Stimulated activated CD8-positive, alpha-beta memory T cell treated with anti-CD3 and anti-CD28 coated beads, Interleukin-4, amount 100 ng/mL, for 24 hours (primary cell): ENCODE measurements around the gene NIN.

Source experiments
- DNase-seq: peaks from one replicate; pipeline ENCODE4 v3.0.0-alpha.2; 2020; ENCODE audit warnings: low read depth

The NIN gene

DNA sequence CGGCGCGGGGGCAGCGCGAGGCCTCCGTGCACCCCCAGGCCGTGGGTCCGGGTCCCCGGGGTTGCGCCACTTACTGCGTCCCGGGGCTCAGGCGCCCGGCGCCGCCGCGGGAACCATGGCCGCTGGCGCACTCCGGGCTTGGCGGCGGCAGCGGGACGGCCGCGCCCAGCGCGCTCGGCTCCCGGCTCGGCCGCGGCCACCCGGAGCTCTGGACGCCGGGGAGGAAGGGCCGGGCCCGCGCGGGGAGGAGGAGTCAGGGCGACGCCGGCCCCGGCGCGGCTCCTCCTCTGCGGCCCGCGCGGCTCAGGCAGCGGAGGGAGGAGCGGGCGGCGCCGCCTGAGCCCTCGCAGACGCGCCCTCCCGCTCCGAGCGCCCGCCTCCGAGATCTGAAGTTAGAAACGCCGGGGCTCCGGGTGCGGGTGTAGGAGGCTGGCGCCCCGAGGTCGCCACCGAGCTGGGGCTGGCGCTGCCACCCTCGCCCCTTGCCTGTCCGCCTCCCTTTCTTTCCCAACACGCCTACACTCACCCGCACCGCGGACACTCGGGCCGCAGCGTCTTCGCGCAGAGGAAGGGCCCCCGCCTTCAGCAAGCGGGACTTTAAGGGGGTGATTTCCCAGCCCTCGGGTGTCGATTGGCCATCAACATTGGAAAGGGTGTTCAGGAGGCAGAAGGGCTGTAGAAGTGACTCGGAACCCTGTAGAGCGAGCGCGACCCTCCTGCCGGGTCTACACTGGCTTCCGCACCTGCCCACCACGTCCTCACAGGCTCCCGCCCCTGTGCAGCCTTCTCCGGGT, at the start of gene NIN:
Gene NIN, minus strand, starts transcription at position 231 of the 794 bp plus-strand sequence. CDS start 9,106 bp downstream, outside the sequence.
- peak; percentile 62 for DNase-seq

DNA sequence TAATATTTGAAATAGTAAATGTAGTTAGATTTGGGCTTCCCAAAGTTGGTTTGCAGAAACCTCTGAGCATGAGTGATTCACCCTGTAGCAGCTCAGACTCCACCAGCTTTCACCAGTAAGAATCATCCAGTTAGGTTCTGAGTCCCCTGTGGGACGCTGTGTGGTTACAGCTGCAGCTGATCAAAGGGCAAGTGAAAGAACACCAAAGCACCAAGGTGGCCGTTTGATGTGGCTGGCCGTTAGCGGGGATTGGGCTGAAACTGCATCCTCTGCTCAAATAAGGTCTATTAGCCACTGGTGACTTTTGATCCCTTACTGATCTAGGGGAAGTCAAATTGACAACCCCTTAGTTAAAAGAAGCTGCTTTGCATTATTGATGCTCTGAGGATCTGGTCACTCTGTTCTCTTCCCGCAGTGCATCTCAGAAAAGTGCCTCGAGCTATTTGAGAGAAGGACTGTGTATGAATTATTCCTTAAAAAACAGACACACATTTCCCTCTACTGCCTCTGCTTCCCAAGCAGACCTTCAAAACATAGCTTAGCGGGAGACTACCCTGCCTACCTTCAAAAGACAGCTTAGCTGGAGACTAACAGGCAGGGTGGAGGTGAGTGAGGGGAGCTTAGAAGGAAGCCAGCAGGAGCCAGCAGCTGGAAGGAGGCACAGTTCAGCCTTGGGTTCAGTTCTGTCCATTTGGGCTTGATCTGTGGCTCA, 44.6 kb upstream of the NIN start:
- peak; percentile 35 for DNase-seq

DNA sequence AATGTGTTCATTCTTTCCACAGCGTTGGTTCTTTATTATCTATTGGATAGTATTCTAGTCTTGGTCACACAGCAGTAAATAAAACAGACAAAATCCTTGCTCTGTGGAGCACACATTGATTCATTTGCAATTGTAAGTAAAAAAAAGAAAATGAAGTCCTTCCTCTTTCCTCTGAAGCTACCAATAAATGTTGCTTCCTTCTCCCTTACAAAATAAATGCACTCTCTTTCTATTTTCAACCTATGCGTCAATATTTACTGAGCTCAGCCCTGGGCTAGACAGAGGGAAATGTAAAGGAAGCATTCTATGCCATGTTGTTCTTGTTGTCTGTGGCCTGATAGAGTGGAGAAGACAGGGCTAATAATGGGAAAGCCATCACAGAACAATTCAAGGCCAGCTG, 43.8 kb upstream of the NIN start:
- DNase-seq = no peak

DNA sequence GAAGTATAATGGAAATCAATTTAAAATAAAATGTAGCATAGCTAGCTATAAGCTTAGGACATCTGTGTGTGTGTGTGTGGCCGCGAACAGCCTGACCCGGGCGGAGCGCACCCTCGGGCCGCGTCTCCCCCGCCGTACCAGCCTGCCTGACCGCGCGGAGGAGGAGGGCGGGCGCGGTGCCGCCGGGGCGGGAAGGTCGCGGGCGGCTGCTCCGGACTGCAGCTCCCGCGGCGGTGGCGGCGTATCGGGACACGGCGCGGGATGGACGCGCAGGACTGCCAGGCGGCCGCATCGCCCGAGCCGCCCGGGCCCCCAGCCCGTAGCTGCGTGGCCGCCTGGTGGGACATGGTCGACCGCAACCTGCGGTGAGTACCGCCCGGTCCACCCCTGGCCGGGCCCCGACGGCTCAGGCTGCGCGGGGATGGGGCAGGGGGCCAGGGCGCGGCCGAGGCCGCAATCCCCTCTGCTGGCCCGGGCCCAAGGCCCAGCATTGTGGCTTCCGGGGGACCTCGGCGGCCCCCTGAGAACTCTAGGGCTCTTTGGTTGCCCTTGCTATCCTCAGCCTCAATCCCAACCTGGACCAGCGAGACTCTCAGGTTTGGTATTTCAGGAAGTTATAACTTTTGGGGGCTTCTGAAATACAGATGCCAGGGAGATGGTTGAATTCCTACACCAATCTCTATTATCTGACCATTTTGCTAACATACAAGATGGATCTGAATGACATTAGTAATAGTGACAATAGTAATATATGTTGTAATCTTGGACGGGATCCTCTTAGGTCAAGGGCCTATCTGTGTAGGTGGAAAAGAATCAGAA, 41.2 kb upstream of the NIN start, which contains the start of gene ABHD12B:
Gene ABHD12B, plus strand, starts transcription at position 140 of the 819 bp plus-strand sequence. Its CDS starts 122 bp downstream, at position 262.
- DNase-seq = no peak

GRCh38 chr14:50871228-50871627, 40.3 kb upstream of the NIN start:
- no peak for DNase-seq

DNA sequence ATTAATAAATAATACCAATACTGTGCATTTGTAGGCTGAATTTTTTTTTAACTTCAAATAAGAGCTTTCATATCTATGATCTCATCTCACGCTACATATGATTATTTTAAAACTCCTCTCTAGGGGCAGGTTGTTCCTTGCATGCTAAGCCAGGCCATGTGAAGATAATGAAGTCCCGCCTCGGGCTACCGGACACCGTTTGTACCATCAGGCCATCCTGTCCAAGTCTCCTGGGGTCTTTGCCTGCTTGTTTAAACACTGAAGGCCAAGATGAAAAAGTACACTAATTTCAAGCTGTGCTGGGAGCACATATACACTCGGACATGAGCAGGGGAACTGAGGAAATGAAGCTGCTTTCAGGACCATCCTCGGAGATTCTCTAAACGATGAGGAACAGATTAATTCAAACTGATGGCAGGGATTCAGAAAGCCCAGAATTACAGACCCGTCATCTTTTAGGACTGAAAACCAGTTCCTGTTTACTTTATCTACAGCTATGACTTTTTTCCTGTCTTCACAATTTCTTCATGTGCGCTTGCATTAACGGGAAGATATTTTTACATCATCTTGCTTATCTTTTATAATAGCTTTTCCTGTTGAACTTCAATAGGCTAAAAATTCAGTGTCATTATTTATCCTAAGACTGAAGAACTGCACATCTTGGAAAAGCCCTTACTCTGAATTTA, 34.6 kb upstream of the NIN start:
- no peak for DNase-seq

GRCh38 chr14:50864946-50865345, 34.0 kb upstream of the NIN start:
- no peak for DNase-seq

- DNase-seq = no peak
Measured at GRCh38 chr14:50864237-50864636, 33.3 kb upstream of the NIN start.

DNA sequence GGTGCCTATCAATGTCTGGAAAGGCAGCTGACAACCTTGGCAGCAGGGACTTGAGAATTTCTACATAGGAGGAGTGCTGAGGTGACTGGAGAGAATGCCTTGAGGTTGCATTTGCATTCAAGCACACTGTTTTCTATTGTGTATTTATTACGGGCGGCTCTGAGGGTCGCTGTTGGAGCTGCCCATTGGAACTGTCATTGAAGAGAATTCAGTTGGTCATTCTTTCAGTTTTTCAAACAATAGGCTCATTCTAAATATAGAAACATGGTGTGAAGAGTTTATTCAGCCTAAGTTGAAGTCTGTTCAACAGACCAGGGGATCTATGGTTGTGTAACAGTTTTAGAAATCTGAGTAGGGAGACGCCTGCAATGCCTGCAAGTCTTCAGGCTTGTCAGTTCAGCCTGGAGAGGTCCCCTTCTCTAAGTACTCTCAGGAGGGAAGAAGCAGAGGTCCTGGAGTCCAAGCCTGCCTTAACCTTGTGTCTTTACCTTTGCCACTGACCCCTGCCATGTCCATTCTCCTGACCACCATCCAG, 31.1 kb upstream of the NIN start:
- no peak for DNase-seq

DNA sequence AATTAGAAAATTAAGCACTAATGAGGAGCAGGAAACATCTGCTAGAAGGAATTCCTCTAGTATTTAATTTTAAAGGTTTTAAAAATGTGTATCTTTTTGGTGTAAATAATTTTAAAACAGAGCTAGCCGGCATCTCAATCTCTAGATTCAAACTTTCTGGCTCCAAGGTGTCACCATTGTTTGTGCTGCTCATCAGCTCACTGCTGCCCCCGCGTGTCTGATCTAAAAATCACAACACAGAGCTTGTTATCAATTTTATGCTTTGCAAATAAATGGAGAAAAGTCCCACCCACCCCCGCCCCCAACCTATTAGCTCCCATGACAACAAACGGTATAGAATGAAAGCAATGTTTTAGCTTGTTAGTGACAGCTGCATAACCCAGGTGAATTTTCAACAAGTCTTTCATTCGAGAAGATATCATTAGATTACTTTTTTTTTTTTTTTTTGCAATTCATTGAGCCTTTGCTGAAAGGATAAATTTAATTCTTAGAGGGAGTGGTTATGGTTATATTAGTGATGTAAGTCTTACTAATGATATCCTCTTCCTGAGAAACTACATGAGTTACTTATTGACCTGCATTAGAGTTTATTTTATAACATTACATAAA, 29.6 kb upstream of the NIN start:
- peak; percentile 80 for DNase-seq

DNA sequence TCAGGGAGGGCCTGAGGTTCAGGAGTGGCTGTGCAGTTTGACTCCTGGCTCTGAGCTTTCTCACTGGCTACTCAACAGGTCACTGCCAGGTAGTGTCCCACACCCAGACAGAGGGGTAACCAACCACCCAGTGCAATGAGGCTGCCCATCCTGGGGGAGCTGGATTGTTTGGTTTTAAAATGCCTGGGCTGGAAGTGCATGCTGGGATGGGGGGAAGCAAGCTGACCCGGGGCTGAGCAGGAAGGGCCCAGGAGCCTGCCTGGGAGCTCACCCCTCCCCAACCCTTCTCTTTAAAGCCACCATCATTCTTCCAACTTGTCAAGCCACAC, 28.3 kb upstream of the NIN start:
- no peak for DNase-seq

DNA sequence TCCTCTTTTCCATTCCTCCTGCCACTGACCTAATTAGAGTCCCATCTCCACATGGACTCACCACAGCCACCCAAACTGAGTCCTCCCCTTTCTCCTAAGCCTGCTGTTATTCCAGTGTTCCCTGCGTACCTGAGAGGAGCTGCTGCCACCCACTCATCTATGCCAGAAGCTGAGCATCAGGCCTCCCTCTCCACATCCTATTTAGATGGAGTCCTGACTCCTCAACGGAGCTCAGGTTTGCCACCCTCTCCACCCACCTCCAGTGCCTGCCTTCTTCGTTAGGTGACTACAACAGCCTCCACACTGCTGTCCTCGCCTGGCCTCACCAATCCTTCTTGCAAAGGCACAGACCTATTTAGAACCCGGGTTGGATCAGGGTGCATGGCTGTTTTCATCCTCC, 25.7 kb upstream of the NIN start:
- no peak for DNase-seq

DNA sequence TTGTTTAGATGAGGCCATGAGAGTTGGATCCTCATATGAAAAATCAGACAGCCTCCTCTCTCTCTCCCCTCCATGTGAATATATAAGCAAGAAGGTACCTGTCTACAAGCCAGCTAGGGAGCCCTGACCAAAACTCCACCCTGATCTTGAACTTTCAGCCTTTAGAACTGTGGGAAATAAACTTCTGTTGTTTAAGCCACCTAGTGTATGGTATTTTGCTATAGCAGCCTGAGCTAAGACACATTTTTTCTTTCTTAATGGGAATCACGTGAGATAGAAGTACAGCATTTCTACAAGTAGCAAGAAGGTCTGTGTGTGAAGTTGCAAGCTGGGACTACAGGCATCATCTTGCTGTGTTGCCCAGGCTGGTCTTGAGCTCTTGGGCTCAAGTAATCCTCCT, 24.6 kb upstream of the NIN start:
- no peak for DNase-seq

- no peak for DNase-seq
Measured at GRCh38 chr14:50854521-50854920, 23.6 kb upstream of the NIN start.

GRCh38 chr14:50853891-50854290, 22.9 kb upstream of the NIN start:
- no peak for DNase-seq

- DNase-seq = no peak
Measured at GRCh38 chr14:50846226-50846880, 15.4 kb upstream of the NIN start.

DNA sequence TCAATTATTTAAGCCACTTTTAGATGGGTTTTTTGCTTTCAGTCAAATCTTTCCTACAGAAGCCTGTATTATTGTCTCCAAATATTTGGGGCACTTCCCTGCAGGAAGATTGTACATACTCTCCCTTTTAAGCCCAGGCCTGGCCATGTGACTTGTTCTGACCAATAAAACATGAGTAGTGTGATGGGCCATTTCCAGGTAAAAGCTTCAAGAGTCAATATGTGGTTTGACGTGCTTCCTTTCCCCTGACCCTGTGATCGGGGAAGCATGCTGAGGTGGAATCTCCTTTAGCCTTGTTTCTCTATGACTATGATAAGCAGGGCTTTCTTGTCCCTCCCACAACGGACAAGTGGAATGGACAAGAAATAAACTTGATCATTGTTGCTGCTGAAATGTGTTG, 14.2 kb upstream of the NIN start:
- no peak for DNase-seq

DNA sequence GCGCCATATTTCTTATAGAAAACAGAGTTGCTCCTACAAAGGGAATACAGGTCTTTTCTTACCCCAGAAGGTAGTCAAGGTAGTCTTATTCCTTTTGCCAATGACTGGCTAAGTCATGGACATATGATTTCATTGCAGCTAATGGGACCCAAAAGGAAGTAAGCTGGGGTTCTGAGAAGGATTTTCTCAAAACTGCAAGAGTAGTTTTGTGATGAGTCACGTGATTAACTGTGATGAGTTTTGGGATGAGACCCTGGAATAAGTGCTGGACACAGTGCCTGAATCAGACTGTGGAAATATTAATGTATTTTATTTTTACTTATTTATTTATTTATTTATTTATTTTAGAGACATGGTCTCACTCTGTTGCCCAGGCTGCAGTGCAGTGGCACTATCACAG, 13.4 kb upstream of the NIN start:
- no peak for DNase-seq

DNA sequence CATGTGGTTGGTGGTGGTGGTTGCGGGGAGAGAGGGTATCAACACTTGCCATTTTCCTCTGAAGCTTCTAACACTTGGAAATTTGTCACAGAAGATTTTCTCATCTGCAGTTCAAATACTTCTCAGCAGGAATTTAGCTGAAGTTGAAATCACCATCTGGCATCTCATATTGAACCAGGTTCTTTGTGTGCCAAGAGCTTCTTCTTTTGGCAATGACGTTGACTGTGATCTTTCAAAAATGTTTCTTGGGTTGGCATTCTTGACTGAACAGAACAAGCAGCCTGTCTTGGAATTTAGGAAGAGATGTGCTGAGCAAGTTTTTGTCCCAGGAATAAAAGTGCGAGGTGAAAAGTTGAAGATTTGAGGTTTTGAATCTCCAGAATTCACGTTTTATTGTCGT, 8.7 kb upstream of the NIN start:
- no peak for DNase-seq

GRCh38 chr14:50839048-50839447, 8.1 kb upstream of the NIN start:
- DNase-seq = no peak
